Retina (tissue), 1 donor: Measurements from ENCODE around the gene TSPAN17.

Experiments
- DNase-seq: peaks from one replicate; pipeline ENCODE4 v3.0.0-alpha.2; 2016

TSPAN17 gene

DNA sequence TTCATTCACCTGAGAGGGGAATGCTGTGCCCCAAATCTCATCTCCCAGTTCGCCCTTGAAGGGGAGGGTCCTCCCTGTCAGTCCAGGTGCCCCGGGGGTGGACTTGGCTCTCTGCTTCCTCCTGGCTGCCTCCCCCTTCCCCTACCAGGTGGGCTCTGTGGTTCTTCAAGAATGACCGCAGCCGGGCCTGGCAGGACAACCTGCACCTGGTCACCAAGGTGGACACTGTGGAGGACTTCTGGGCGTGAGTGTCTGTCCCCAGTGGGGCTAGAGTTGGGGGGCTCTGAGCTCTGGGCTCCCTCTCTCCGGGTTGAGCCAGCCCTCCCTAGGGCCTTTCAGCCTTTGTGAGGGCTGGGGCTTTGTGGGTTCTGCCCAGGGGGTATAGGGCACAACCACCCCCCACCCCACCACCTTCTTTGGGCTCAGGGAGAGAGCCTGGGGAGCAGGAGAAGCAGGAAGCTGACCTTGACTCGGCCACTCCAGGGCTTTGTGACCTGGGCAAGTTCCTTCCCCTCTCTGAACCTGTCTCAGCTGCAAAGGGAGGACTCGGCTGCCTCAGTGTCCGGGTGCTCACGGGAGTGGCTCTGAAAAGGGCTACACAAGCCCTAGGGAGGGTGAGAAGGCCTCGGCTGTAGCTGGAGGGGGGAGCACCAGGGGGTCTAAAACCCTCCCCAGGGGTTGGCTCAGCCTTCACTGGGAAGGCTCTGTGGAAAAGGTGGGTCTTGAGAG lies 3.6 kb upstream of the TSPAN17 start:
- no peak for DNase-seq

DNA sequence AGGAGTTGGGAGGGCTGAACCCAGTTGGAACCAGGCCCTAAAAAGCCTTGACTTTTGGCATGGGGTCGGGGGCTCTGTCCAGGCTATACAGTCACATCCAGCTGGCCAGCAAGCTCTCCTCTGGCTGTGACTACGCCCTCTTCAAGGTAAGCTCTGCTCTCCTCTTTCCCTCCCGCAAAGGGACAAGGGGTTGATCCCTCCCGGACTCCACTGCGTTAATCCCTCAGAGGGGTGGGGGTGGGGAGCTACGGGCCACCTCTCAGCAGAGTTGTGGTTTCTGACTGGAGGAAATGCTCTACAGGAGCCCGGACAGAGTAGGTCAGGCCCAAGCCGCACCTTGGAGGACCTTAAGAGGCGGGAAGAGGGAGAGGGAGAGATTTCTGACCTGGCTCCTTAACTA lies 3.0 kb upstream of the TSPAN17 start:
- no peak for DNase-seq

DNA sequence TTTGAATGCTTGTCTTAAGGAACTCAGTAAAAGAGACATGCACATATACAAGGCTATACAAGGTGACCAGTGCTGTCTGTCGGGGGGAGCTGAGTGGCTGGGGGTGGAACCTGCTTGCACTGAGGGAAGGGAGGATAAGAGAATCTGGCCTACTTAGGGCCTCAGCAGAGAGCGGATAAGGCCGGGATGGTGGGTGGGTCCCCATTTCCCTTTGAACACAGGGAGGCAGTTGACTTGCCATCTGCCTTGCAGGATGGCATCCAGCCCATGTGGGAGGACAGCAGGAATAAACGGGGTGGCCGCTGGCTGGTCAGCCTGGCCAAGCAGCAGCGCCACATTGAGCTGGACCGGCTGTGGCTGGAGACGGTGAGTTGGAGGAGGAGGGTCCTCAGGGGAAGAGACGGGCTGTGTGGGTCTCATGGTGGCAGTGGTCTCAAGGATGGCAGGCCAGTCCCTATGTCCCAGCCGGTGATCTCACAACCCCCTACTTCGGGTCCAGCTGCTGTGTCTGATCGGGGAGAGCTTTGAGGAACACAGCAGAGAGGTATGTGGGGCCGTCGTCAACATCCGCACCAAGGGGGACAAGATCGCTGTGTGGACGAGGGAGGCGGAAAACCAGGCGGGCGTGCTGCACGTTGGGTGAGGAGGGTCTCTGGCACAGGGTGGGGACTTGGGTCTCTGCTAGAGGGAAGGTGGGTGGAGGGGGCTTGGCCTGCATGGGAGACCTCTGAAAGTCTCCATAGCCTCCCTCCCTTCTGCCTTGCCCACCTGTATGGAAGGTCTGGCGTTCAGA lies 2.2 kb upstream of the TSPAN17 start:
- no peak for DNase-seq

DNA sequence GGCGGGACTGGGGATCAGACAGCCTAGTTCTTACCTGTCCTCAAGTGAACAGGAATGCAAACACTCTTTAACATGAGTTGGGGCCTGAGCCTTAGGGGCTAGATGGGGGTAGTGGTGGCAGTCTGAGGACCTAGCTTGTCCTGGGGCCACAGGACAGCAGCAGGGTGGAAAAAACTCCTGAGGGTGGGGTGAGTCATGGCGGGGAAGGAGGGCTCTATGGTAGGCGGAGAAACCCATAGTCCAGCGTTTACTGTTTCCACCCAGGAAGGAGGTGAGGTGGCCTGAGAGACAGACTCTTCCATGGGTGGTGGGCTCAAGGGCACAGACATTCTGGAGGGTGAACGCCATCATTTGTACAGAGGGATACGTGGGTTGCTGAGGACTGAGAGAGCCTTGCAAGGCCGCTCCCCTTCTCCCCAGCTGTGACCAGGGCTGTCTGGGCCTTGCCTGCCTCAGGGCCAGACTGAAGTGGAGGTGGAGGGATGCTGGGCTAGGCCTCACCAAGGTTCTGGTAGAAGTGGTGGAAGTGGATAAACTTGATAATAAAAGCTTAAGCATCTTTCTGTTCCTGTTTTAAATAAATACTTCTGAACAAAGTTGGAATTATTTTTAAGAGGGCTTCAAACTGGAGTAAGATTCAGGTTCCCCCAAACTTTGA lies 1.1 kb upstream of the TSPAN17 start:
- no peak for DNase-seq

DNA sequence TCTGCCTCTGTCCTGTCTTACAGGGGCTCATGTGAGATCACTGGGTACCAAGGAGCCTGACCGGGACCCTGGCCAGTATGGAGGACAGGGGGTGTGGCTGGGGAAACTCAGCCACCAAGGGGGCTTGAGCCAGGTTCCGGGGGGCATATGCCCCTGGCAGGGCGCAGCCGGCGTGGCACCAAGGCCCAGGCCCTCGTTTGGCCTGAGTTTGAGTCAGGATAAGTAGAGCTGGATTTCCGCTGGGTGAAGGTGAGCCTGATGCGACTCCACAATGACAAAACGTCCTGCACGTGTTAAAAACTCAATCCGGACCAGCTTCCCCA lies 616 bp upstream of the TSPAN17 start:
- no peak for DNase-seq

DNA sequence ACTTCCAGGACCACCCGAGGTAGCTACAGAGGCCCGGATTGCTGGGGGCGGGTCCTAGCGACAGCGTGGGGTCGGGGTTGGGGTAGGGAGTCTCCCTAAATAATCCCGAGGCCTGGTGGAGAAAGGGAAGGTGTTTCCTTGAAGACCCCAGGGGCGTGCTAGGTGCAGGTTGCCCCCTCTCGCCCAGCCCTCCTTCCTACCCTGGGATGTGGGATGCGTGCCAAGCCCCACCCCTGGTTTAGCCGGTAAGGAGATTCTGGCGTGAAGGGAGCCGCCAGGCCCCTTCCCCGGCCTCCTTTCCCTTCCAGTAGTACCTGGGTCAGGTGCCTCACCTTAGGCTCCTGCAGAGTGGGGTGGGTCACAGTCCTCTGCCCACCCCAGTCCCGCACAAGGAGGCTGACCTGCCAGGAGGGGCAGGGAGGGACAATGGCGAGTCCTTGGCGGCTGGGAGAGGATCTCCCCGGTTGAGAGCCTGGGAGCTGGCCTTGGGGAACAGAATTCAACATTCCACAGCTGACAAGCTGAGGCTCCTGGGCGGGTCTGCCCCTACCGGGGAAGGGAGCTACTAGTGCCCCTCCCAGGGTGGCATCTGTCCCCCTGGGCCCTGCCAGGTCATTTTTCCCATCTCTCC lies 674 bp downstream of the TSPAN17 start:
- DNase-seq: no peak

DNA sequence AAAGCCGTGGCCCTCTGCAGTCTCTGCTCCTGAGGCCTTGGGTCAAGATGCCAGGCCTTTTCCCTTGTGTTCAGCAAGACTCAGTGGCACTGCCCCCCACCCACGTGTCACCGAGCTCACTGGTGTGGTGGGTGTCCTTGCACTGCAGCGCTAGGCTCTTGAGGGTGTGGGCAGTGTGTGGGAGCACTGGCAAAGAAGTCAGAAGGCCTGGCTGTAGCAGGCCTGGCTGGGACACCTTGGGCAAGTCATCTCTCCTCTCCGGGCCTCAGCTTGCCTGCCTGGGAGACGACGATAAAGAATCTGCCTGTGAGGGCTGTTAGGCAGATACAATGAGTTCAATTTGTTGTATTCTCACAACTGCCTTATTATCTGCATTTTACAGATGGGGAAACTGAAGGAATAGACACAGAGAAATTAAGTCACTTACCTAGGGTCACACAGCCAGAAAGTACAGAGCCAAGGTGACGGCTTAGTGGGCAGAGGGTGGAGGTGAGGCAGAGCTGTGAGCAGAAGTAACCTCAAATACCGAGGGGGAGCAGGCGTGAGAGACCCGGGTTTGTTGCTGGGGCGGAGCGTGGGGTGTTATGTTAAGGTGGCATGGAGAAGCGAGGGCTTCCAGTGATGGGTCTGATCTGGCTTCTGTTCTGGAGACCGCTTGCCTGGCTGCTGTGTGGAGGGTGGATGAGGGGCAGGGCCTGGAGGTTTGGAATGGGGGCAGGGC lies 1.4 kb downstream of the TSPAN17 start:
- DNase-seq: no peak

DNA sequence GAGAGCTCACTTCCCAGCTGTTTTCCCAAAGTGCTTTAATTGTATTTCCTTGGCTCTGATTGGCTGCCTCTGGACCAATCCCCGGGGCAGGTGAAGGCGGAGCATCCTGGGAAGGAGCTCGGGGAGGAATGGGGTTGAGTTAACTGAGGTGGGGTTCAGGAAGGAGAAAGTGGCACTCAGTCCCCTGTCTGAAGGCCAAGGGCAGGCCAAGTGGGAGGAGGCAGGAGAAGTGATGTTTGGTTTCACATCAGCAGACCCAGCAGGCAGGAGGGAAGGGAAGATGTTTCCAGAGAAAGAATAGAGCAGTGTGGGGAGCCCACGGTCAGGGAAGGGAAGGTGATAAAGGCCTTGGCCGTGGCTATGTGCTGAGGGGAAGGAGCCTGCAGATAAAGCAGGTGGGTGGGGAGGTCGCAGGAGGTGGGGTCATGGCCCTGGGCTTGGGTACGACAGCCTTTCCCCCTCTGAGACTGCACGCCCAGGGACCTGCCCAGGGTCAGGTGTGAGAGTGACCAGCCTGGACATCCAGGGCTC lies 3.1 kb downstream of the TSPAN17 start:
- DNase-seq: no peak

DNA sequence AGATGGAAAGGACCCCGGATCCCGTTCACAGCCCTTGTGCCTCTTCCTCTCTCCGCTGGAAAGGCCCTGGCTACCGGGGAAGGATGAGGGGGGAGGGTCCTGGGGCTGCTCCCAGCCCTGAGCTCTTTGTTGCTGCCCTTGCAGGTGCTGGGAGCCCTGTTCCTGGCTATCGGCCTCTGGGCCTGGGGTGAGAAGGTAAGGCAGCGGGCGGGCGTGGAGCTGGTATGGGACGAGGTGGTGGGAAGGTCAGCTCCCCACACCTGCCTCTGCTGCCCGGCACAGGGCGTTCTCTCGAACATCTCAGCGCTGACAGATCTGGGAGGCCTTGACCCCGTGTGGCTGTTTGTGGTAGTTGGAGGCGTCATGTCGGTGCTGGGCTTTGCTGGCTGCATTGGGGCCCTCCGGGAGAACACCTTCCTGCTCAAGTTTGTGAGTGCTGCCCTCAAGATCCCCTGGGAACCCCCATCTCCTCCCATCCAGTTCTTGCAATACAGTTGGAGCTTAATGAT lies 4.2 kb downstream of the TSPAN17 start:
- DNase-seq: no peak

DNA sequence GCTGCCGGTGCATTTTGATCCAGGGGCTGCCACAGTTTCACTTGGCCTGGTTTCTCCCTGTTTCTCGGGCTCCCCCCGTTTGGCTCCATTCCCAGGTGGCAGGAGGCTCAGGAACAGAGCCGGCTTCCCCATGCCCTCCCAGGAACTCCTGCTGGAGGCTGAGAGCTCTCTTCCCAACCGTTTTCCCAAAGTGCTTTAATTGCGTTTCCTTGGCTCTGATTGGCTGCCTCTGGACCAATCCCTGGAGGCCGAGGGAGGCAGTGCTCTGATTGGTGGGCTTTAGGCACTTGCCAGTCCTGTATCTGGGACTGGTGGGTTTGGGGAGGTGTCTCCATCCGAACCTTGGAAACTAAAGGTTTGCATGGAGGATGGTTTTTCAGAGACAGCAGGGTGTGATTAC lies 4.9 kb downstream of the TSPAN17 start:
- DNase-seq: no peak

DNA sequence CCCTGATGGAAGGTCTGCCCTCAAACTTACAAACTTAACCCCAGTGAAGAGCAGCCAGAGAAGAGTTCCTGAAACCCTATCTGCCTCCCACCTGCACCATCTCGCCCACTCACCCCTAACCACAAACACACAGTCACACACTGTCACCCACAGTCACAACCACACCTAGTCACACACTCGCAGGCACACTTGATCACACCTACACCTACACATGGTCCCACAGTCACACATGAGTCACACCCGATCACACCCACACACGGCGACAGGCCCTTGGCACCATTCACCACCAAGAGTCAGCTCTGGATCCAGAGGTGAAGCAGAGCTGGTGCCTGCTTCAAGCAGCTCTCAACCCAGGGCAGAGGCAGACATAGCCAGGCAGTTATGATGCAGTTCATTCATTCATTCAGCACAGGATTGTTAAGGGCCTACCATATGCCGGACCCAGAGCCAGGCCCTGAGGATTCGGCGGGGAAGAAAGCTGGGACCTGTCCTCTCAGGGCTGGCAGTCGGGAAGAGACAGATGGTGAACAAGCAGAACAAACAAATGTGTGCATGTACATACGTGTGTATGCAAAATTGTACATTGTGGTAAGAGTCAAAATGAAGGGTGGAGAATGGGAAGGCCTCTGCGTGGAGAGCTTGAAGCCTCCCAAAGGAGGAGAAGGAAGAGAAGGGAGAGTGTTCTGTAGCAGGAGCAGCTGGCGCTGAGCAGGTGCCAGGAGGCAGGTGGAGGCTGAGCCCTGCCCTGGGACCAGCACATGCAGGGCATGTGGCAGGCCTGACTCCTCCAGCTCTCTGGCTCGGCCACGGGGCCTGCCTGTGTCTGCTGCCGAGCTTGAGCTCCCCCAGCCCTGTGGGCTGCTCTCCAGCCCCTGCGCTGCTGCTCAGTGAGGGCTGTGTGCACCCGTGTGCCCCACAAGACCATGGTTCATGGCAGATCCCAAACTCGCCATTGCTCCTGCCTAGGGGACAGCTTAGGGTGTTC lies 6.4 kb downstream of the TSPAN17 start:
- no peak for DNase-seq

DNA sequence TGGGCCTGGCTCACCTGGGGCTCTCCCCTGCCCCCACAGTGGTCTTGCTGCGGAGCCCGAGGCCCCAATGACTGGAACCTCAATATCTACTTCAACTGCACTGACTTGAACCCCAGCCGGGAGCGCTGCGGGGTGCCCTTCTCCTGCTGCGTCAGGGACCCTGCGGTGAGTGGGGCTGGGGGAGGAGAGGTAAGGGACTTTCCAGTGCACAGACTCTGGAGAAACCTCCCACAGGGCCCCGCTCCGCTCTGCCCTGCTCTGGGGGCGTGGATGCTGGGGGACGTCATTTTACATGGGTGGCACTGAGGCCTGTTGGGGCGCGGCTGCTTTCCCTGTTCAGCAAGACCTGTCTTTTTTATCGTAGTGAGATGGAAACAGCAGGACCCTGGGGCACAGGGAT lies 7.6 kb downstream of the TSPAN17 start:
- DNase-seq: no peak

DNA sequence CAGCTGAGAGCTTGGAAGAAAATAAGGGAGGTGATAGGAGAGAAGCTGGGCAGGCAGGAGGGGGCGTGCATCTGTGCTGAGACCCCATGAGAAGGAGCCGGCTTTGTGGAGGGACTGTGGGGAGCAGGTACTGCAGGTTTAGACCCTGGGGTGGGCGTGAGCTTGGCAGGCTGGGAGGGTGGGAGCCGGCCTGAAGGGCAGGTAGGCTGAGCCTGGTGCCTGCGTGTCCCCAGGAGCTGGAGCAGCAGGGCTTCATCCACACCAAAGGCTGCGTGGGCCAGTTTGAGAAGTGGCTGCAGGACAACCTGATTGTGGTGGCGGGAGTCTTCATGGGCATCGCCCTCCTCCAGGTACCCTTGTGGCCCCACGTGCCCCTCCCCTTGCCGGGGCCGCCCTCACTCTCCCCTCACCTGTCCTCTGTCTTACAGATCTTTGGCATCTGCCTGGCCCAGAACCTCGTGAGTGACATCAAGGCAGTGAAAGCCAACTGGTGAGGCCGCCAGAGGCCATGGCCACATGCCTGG lies 9.2 kb downstream of the TSPAN17 start:
- DNase-seq: no peak

DNA sequence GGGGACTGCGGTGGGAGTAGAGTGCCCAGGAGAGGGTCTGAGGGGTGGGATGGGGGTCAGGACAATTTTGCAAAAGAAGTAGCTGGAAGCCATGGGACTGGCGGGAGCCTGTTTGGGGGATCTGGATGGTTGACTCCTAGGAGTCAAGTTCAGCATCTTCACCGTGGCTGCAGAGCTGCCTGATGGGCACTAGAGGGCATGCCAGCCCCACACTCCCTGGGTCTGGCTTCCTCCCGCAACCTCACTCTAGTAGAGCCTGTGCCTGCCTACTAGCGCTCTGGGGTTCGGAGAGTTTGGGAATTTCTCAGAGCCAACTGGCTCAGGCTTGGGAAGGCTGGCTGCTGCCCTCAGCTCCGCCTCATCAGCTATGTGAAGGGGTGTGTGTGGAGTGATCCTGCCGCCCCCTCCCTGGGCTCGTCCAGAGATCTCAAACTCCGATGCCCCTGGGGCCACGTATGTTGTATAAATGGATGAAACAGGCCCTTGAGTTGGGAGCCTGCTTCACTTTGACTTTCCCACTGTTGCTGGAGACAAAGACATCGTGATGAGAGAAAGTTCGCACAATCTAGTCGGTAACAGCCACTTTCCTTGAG lies 10.8 kb downstream of the TSPAN17 start:
- peak; percentile 84 for DNase-seq

DNA sequence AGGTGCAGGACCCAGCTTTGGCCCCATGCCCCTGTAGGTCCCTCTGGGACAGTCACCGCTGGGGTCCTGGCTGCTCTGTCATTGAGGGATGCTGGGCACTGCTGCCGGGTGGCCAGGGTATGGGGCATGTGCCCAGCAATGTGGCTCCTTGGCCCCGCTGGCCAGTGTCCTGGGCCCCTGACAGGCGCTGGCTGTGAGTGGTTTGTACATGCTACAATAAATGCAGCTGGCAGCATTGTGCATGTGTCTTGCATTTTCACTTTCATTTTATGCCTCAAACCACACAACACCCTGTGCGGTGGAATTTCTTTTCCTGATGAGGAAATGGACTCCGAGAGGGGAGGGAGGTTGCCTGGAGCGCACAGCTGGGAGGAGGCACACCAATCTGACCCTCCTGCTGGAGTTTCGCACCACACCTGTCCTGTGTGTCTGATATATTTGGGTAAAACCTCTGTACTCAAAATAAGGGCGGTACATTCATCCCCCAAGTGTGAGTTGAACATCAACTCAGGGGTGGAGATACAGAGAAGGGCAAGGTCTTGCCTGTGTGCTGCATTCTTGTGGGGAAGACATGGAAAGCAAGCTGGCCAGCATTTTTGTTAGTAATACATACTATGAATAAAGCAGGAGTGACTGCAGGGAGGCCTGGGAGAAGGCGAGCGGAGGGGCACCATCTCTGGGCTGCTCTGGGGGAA lies 11.7 kb downstream of the TSPAN17 start:
- DNase-seq: no peak

DNA sequence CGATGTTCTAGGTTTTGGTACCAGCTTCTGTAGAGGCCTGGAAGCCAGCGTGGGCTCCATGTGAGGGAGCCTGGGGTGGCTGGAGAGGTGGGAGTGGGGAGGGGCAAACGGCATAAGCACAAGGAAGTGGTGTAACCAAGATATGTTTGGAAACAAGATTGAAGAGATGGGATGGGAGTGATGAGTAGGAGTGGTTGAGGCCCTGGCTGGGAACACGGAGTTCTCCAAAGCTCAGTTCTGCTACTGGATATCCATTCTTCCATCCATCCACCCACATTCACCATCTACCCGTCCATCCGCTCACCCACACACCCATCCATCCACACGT lies 12.2 kb downstream of the TSPAN17 start:
- DNase-seq: no peak

DNA sequence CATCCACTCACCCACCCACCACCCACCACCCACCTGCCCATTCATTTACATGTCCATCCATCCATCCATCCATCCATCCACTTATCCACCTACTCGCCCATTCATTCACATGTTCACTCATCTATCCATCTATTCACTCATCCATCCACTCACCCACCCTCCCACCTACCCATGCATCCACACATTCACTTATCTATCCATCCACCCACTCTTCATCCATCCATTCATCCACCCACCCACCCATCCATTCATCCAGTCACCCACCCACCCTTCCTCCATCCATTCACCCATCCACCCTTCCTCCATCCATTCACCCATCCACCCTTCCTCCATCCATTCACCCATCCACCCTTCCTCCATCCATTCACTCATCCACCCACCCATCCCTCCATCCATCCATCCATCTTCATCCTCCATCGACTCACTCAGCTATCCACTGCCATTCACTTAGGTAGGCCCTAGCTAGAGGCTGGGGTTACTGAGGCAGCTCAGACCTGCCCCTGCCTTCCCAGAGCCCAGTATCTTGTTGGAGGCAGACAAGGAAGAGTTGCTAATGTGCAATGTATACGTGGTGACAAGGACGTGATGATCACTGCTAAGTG lies 12.7 kb downstream of the TSPAN17 start:
- no peak for DNase-seq

DNA sequence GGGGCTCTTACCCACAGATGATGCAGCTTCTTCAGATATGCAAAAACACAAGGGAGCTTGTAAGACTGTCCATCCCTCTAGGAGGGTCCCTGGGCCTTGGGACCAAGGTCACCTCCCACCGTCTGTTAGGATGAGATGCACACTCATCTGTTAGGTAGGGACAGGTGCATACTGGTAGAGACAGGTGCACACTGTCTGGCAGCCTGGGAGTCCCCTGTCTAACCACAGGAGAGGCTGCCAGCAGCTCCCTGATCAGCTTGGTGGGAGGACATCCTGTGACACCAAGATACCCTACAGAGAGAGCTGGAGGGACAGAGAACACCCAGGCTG lies 13.2 kb downstream of the TSPAN17 start:
- no peak for DNase-seq

DNA sequence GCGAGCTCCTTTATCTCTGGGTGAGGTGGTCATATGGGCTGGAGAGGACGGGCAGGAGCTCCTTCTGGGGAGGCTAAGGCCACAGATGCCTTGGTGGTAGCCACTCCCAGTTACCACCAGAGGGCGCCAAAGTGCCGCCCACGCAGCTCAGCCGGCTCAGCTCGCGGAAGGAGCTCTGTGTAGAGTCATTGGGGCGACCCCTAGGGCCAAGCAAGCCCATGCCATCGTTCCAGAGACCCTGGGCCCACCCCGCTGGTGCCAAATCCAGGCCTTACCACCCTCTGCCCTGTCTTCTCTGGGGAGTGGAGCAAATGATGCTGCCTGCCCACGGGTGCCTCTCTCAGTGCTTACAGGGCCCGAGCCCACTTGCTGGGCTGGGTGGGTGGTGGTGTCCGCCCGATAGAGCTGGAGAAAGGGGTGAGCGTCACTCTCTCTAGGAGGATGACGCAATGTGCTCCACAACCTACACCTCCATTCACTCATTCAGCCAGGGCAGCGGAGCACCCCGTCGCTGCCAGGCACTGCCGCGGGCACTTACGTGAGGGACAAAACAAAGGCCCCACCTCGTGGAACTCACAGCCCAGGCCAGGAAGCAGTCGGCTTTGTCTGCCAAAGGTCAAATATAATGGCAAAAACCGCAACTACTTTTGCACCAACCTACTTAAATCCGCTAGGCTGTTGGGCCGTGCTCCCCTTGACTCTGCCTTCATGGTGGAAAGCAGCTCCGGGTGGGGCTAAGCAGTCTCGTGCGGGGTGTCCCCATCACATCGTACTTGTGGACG lies 13.8 kb downstream of the TSPAN17 start:
- peak; percentile 91 for DNase-seq
